ENCODE data around the gene PLA2G4D. TPM values are rescaled to one million over a fixed set of nuclear protein-coding genes. Genes with fewer than 3 reads are reported as not detected.

The PLA2G4D gene
- polyA plus RNA-seq, 1 donor from 2014 or later: not detected

DNA sequence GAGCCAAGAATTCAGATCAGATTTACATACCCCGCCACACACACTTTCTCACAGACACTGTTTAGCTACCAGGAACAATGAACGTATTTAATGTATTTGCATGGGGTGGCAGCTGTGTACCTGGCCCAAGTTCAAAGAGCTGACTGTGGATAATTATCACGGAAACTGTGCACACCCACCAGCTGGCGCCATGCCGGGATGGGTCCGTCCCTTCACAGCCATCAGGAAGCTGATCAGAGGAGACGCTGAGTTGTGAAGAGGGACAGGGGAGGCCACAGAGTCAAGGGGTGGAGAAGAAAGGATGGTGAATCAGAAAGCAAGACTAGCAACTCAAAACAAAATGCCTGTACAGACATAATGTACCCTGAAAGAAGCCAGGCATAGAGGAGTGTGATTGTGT is 13.1 kb upstream of the PLA2G4D start:
- Histone ChIP-seq H3K4me3 (ENCODE audit: low read length) (no peak overlapping the region), H2AFZ (ENCODE audit: low read depth, low read length) (no peak overlapping the region), H3F3A (ENCODE audit: insufficient read depth, low read length, poor library complexity, severe bottlenecking) (no peaks in the 10 kb centered on the region), H3K27me3 (ENCODE audit: insufficient read depth, low read depth, low read length) (no peaks in the 10 kb centered on the region), H3K79me2 (replicated peaks; ENCODE audit: insufficient read depth, low read length) (no peaks in the 10 kb centered on the region), H3K4me2 (ENCODE audit: low read length) (no peak overlapping the region), H4K20me1 (ENCODE audit: insufficient read depth) (no peaks in the 10 kb centered on the region), H3K9me3 (ENCODE audit: low read length) (no peaks in the 10 kb centered on the region), H3K9me2 (ENCODE audit: insufficient read depth, low read length) (no peaks in the 10 kb centered on the region), H3K9ac (ENCODE audit: low read length) (no peak overlapping the region), H3K36me3 (ENCODE audit: insufficient read depth, low read length) (no peaks in the 10 kb centered on the region), H3K27ac (ENCODE audit: low read length) (no peak overlapping the region)
- TF ChIP-seq, protein P1, sequence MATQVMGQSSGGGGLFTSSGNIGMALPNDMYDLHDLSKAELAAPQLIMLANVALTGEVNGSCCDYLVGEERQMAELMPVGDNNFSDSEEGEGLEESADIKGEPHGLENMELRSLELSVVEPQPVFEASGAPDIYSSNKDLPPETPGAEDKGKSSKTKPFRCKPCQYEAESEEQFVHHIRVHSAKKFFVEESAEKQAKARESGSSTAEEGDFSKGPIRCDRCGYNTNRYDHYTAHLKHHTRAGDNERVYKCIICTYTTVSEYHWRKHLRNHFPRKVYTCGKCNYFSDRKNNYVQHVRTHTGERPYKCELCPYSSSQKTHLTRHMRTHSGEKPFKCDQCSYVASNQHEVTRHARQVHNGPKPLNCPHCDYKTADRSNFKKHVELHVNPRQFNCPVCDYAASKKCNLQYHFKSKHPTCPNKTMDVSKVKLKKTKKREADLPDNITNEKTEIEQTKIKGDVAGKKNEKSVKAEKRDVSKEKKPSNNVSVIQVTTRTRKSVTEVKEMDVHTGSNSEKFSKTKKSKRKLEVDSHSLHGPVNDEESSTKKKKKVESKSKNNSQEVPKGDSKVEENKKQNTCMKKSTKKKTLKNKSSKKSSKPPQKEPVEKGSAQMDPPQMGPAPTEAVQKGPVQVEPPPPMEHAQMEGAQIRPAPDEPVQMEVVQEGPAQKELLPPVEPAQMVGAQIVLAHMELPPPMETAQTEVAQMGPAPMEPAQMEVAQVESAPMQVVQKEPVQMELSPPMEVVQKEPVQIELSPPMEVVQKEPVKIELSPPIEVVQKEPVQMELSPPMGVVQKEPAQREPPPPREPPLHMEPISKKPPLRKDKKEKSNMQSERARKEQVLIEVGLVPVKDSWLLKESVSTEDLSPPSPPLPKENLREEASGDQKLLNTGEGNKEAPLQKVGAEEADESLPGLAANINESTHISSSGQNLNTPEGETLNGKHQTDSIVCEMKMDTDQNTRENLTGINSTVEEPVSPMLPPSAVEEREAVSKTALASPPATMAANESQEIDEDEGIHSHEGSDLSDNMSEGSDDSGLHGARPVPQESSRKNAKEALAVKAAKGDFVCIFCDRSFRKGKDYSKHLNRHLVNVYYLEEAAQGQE (IDR thresholded peaks at IDR 0.05; ENCODE audit: borderline replicate concordance): no peak
- no peak for TF ChIP-seq EP300 (conservative IDR thresholded peaks at IDR 0.05; ENCODE audit: poor library complexity, severe bottlenecking)
- TF ChIP-seq SMC3 (conservative IDR thresholded peaks at IDR 0.05; ENCODE audit: poor library complexity): no peak
- TF ChIP-seq RAD21 (conservative IDR thresholded peaks at IDR 0.05): no peak
- no peak for TF ChIP-seq TAF1 (IDR thresholded peaks at IDR 0.05; ENCODE audit: low read depth)
- no peak for TF ChIP-seq MXI1 (conservative IDR thresholded peaks at IDR 0.05; ENCODE audit: poor library complexity, severe bottlenecking)
- TF ChIP-seq POLR2AphosphoS5 (IDR thresholded peaks at IDR 0.05): no peak
- TF ChIP-seq, protein P2, sequence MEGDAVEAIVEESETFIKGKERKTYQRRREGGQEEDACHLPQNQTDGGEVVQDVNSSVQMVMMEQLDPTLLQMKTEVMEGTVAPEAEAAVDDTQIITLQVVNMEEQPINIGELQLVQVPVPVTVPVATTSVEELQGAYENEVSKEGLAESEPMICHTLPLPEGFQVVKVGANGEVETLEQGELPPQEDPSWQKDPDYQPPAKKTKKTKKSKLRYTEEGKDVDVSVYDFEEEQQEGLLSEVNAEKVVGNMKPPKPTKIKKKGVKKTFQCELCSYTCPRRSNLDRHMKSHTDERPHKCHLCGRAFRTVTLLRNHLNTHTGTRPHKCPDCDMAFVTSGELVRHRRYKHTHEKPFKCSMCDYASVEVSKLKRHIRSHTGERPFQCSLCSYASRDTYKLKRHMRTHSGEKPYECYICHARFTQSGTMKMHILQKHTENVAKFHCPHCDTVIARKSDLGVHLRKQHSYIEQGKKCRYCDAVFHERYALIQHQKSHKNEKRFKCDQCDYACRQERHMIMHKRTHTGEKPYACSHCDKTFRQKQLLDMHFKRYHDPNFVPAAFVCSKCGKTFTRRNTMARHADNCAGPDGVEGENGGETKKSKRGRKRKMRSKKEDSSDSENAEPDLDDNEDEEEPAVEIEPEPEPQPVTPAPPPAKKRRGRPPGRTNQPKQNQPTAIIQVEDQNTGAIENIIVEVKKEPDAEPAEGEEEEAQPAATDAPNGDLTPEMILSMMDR (IDR thresholded peaks at IDR 0.05; ENCODE audit: poor library complexity, severe bottlenecking): no peak
- TF ChIP-seq EZH2 (IDR thresholded peaks at IDR 0.05; ENCODE audit: borderline replicate concordance, insufficient read depth, low read length, poor library complexity, severe bottlenecking): no peak

DNA sequence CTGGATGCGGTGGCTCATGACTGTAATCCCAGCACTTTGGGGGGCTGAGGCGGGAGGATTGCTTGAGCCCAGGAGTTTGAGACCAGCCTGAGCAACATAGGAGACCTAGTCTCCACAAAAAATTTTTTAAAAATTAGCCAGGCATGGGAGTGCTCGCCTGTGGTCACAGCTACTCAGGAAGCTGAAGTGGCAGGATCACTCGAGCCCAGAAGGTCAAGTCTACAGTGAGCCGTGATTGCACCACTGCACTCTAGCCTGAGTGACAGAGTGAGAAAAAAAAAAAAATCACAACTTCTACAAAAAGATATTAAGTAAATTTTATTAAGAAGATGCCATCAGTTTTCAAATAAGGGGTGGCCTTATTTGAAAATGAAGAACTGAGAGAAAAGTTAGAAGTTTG is 11.9 kb upstream of the PLA2G4D start:
- Histone ChIP-seq H3F3A (ENCODE audit: insufficient read depth, low read length, poor library complexity, severe bottlenecking) (no peaks in the 10 kb centered on the region), H2AFZ (ENCODE audit: low read depth, low read length) (no peak overlapping the region), H3K27ac (ENCODE audit: low read length) (no peak overlapping the region), H3K4me2 (ENCODE audit: low read length) (no peak overlapping the region), H3K79me2 (replicated peaks; ENCODE audit: insufficient read depth, low read length) (no peaks in the 10 kb centered on the region), H3K9me3 (ENCODE audit: low read length) (no peaks in the 10 kb centered on the region), H3K9me2 (ENCODE audit: insufficient read depth, low read length) (no peaks in the 10 kb centered on the region), H3K36me3 (ENCODE audit: insufficient read depth, low read length) (no peaks in the 10 kb centered on the region), H3K9ac (ENCODE audit: low read length) (no peak overlapping the region), H4K20me1 (ENCODE audit: insufficient read depth) (no peaks in the 10 kb centered on the region), H3K27me3 (ENCODE audit: insufficient read depth, low read depth, low read length) (no peaks in the 10 kb centered on the region), H3K4me3 (ENCODE audit: low read length) (no peak overlapping the region)
- TF ChIP-seq TAF1 (IDR thresholded peaks at IDR 0.05; ENCODE audit: low read depth) (no peak), POLR2AphosphoS5 (IDR thresholded peaks at IDR 0.05) (no peak), EZH2 (IDR thresholded peaks at IDR 0.05; ENCODE audit: borderline replicate concordance, insufficient read depth, low read length, poor library complexity, severe bottlenecking) (no peak), EP300 (conservative IDR thresholded peaks at IDR 0.05; ENCODE audit: poor library complexity, severe bottlenecking) (no peak), MXI1 (conservative IDR thresholded peaks at IDR 0.05; ENCODE audit: poor library complexity, severe bottlenecking) (no peak), RAD21 (conservative IDR thresholded peaks at IDR 0.05) (no peak), SMC3 (conservative IDR thresholded peaks at IDR 0.05; ENCODE audit: poor library complexity) (no peak)
- TF ChIP-seq, protein P2 (IDR thresholded peaks at IDR 0.05; ENCODE audit: poor library complexity, severe bottlenecking): no peak
- TF ChIP-seq, protein P1 (IDR thresholded peaks at IDR 0.05; ENCODE audit: borderline replicate concordance): no peak
